GM19043 (cell line): ENCODE results near the gene SMPD1.
"Not testable (repeated sequence)": the region's sequence is repeated elsewhere in the genome, so short reads cannot be mapped to it uniquely, and the experiment has no call there.

ENCODE experiments used
- ATAC-seq: cut with Tn5 transposase; IDR thresholded peaks from one replicate; pipeline ENCODE4 v1.9.1; 2021; ENCODE audit warnings: low read depth; ENCODE audit not compliant: unreplicated experiment

Gene SMPD1

GRCh38 chr11:6387811-6388599 is 2.3 kb upstream of the SMPD1 start:
- no peak for ATAC-seq

- ATAC-seq = no peak
Measured at GRCh38 chr11:6388748-6389147, 1.5 kb upstream of the SMPD1 start.

- no peak for ATAC-seq
Measured at GRCh38 chr11:6390718-6391469, 620 bp downstream of the SMPD1 start.

- no peak for ATAC-seq
Measured at GRCh38 chr11:6391537-6392134, 1.4 kb downstream of the SMPD1 start.

- ATAC-seq = not testable (repeated sequence)
Measured at GRCh38 chr11:6392251-6392650, 2.0 kb downstream of the SMPD1 start.

- no peak for ATAC-seq
Measured at GRCh38 chr11:6393989-6394670, 3.9 kb downstream of the SMPD1 start.

- ATAC-seq = no peak
Measured at GRCh38 chr11:6395470-6396060, 5.3 kb downstream of the SMPD1 start.

GRCh38 chr11:6397156-6397555 is 6.9 kb downstream of the SMPD1 start:
- no peak for ATAC-seq

- no peak for ATAC-seq
Measured at GRCh38 chr11:6397636-6398035, 7.4 kb downstream of the SMPD1 start.

- no peak for ATAC-seq
Measured at GRCh38 chr11:6400431-6401345, 10.4 kb downstream of the SMPD1 start.

- no peak for ATAC-seq
Measured at GRCh38 chr11:6401464-6401863, 11.2 kb downstream of the SMPD1 start.

GRCh38 chr11:6402061-6402470 is 11.8 kb downstream of the SMPD1 start:
- ATAC-seq = peak; percentile 24

- ATAC-seq = peak; percentile 97
Measured at GRCh38 chr11:6402561-6402981, 12.3 kb downstream of the SMPD1 start.

- ATAC-seq = no peak
Measured at GRCh38 chr11:6403539-6403938, 13.3 kb downstream of the SMPD1 start.

- ATAC-seq = no peak
Measured at GRCh38 chr11:6404342-6405051, 14.2 kb downstream of the SMPD1 start.

GRCh38 chr11:6405052-6405667 is 14.9 kb downstream of the SMPD1 start:
- ATAC-seq = no peak

GRCh38 chr11:6405846-6406245 is 15.6 kb downstream of the SMPD1 start:
- ATAC-seq = no peak

- no peak for ATAC-seq
Measured at GRCh38 chr11:6406370-6406769, 16.1 kb downstream of the SMPD1 start.
